ENCODE measurements around the gene TBCD.

DNA sequence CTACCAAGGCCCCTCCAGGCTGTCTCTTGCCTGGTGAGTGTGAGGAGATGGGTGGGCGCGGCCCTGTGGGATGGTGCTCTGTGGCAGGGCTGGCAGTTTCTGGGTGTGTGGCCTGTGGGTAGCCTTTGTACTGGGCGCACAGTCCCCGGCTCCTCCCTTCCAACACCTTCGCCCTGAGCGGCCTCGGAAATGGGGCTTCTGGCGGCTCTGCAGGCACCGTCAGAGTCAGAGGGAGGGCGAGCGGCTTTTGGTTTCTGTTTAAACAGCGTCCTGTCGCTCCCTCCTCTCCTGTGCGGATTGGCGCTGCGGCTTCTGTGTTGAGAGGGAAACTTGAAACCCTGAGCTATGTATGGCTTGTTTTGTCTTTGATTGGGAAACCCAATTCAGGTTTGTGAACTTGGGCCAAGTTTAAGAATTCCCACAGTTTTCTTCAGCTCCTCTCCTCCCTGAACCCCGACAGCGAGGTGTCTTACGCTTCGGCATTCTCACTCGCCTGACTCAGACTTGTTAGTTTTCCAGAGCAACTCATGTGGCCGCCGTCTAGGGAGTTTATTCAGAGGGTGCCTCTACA is 96.2 kb downstream of the TBCD start:
- no peak for TF ChIP-seq POLR2A (IDR thresholded peaks at IDR 0.05)
- TF ChIP-seq, protein P1, sequence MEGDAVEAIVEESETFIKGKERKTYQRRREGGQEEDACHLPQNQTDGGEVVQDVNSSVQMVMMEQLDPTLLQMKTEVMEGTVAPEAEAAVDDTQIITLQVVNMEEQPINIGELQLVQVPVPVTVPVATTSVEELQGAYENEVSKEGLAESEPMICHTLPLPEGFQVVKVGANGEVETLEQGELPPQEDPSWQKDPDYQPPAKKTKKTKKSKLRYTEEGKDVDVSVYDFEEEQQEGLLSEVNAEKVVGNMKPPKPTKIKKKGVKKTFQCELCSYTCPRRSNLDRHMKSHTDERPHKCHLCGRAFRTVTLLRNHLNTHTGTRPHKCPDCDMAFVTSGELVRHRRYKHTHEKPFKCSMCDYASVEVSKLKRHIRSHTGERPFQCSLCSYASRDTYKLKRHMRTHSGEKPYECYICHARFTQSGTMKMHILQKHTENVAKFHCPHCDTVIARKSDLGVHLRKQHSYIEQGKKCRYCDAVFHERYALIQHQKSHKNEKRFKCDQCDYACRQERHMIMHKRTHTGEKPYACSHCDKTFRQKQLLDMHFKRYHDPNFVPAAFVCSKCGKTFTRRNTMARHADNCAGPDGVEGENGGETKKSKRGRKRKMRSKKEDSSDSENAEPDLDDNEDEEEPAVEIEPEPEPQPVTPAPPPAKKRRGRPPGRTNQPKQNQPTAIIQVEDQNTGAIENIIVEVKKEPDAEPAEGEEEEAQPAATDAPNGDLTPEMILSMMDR (IDR thresholded peaks at IDR 0.05), result no peak
